ENCODE measurements around the gene NIPA2. TPM values are rescaled to one million over a fixed set of nuclear protein-coding genes. Genes with fewer than 3 reads are reported as not detected.
A peak's percentile ranks its signal among the peaks of the same experiment; 100 is the strongest.

NIPA2 gene
- total RNA-seq, 3 donors from 2014 or later (not counting 1 experiment from before 2014, with no cell fraction given), result 37.3 to 41.3 (median 40.9) TPM

DNA sequence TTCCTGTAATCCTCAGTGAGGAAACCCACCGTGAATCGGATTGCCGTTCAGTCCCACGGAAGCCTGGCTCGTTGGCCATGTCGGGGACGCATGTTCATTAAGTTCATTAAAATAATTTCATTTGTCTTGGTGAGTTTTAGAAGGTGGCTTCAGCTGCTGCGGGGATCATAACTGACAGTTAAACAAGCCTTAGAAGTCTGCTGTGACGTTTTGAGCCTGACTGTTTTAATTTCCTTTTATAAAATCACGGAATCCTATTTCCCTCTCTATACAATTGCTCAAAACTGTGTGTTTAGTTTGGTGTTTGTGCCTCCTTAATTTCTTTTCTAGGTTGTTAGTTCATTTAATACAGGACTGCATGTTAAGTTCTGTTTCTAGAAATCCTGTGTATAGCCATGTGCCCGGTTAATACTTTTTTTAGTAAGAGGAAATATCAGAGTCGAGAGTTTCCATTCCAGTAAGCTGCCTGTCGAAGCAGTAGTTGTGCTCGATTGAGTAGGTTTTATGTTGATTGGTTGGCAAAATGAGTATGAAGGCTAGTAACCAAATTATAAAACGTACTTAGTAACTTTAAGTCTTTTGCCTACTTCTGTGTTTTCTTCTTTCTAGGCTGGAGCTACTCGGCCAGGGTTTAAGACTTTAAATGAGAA, 705 bp downstream of the NIPA2 start:
- H3K4me3 ChIP-seq (ENCODE audit: low read length), result peak overlapping the region; percentile 85
- WGBS (ENCODE audit: insufficient coverage), result 0% methylated on average over 12 of the region's 16 CpGs
- no peaks in the 10 kb centered on the region for H3K36me3 ChIP-seq (ENCODE audit: control insufficient read depth, insufficient read depth, low read length)
- H3K4me3 Mint-ChIP-seq, result peak overlapping the region; percentile 91
- DNase-seq, result peak in 1 of 2 donors; percentile 30
- peaks cover 32 to 36% of the 10 kb centered on the region in 2 donors for H3K4me1 Mint-ChIP-seq
- no peak for ATAC-seq
- peak overlapping the region; percentile 84 to 94 for H3K27ac Mint-ChIP-seq
- H3K27me3 ChIP-seq (ENCODE audit: control insufficient read depth, insufficient read depth, low read length), result no peaks in the 10 kb centered on the region
- no peaks in the 10 kb centered on the region for H3K27me3 Mint-ChIP-seq (ENCODE audit: low read depth in 2 of 2)
- H3K27ac ChIP-seq (ENCODE audit: low read length), result peak overlapping the region; percentile 97
- H3K9me3 ChIP-seq (ENCODE audit: control insufficient read depth, insufficient read depth, low read length), result no peaks in the 10 kb centered on the region
- H3K36me3 Mint-ChIP-seq, result no peaks in the 10 kb centered on the region
- TF ChIP-seq, protein P1, sequence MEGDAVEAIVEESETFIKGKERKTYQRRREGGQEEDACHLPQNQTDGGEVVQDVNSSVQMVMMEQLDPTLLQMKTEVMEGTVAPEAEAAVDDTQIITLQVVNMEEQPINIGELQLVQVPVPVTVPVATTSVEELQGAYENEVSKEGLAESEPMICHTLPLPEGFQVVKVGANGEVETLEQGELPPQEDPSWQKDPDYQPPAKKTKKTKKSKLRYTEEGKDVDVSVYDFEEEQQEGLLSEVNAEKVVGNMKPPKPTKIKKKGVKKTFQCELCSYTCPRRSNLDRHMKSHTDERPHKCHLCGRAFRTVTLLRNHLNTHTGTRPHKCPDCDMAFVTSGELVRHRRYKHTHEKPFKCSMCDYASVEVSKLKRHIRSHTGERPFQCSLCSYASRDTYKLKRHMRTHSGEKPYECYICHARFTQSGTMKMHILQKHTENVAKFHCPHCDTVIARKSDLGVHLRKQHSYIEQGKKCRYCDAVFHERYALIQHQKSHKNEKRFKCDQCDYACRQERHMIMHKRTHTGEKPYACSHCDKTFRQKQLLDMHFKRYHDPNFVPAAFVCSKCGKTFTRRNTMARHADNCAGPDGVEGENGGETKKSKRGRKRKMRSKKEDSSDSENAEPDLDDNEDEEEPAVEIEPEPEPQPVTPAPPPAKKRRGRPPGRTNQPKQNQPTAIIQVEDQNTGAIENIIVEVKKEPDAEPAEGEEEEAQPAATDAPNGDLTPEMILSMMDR (IDR thresholded peaks at IDR 0.05), result no peak
- intact Hi-C loops (cut with micrococcal nuclease), result no loop called here
- peaks cover 21% of the 10 kb centered on the region for H3K4me1 ChIP-seq (ENCODE audit: control insufficient read depth, insufficient read depth, low read length)
- no peaks in the 10 kb centered on the region for H3K9me3 Mint-ChIP-seq

DNA sequence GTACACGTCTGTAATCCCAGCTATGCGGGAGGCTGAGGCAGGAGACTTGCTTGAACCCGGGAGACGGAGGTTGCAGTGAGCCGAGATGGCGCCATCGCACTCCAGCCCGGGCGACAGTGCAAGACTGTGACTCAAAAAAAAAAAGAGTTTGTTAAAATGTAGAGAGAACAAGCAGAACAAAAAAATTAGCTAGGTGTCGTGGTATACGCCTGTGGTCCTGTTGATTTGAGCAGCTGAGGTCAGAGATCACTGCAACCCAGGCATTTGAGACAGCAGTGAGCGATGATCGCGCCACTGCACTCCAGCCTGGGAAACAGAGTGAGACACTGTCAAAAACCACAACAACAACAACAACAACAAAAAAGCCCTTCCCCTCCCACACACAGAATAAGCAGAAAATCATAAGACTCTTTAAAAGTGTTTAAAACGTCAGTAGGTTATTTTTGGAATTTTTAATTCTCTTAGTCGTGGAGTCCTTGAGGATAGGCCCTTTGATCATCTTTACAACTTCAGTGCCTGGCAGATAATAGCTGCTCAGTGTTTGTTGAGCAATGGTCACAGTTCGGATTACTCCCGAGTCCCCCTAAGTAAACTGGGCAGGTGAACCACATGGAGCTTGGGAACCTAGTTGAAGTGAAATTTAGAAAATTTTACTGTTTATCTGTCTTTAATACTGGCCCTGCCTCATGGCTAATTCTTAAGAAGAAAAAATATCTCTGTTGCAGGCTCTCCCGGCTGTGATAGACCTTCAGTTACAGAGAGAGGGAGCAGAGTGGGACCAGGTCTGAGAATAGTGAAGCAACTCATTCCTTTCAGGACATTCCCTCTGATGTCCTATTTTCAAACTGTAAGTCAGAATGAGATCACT, 6.2 kb downstream of the NIPA2 start:
- H3K9me3 Mint-ChIP-seq, result no peaks in the 10 kb centered on the region
- WGBS (ENCODE audit: insufficient coverage), result 92% methylated on average over 18 of the region's 19 CpGs
- no peak for ATAC-seq
- H3K4me1 Mint-ChIP-seq, result peaks cover 48 to 60% of the 10 kb centered on the region in 2 donors
- Histone ChIP-seq H3K4me1 (ENCODE audit: control insufficient read depth, insufficient read depth, low read length) (peaks cover 15% of the 10 kb centered on the region), H3K9me3 (ENCODE audit: control insufficient read depth, insufficient read depth, low read length) (no peaks in the 10 kb centered on the region), H3K4me3 (ENCODE audit: low read length) (no peak overlapping the region), H3K36me3 (ENCODE audit: control insufficient read depth, insufficient read depth, low read length) (peaks cover 24% of the 10 kb centered on the region), H3K27me3 (ENCODE audit: control insufficient read depth, insufficient read depth, low read length) (no peaks in the 10 kb centered on the region), H3K27ac (ENCODE audit: low read length) (no peak overlapping the region)
- no peaks in the 10 kb centered on the region for H3K27me3 Mint-ChIP-seq (ENCODE audit: low read depth in 2 of 2)
- TF ChIP-seq, protein P1 (IDR thresholded peaks at IDR 0.05), result no peak
- H3K4me3 Mint-ChIP-seq, result no peak overlapping the region
- peak overlapping the region; percentile 37 to 77 for H3K27ac Mint-ChIP-seq
- intact Hi-C loops (cut with micrococcal nuclease), result no loop called here
- no peak for DNase-seq
- H3K36me3 Mint-ChIP-seq, result no peaks in the 10 kb centered on the region

DNA sequence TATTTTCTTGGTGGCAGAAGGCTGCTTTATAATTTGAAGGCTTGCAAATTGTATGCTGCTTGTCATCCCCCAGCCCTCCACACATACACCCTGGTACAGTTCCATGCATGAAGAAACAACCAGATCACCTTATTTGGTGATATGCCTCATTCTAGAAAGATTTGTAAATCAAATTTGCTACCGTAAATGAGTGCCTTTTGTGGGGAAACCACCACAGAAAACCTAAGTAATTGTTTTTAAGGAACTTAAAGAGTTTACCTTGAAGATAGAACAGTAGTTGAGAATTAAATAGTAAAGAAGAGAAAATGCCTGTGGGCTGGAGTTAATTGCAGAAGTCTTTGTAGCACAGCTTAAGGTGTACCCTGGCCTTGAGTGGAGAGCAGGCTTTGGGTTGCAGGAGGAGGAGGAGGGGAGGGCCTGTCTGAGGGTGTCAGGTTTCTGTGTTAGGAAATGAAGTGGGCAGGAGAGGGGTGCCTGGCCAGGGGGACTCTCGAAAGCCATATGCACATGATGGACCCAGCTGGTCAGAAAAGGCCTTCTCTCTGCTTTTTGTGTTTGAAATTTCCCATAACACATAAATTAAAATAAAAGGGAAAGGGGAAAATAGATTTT, 6.9 kb downstream of the NIPA2 start:
- H3K9me3 ChIP-seq (ENCODE audit: control insufficient read depth, insufficient read depth, low read length), result no peaks in the 10 kb centered on the region
- Mint-ChIP-seq H3K4me1 (peaks cover 47 to 61% of the 10 kb centered on the region in 2 donors), H3K36me3 (no peaks in the 10 kb centered on the region), H3K27me3 (ENCODE audit: low read depth in 2 of 2) (no peaks in the 10 kb centered on the region), H3K4me3 (no peak overlapping the region), H3K27ac (peak overlapping the region; percentile 37 to 77), H3K9me3 (no peaks in the 10 kb centered on the region)
- H3K36me3 ChIP-seq (ENCODE audit: control insufficient read depth, insufficient read depth, low read length), result peaks cover 31% of the 10 kb centered on the region
- H3K4me3 ChIP-seq (ENCODE audit: low read length), result no peak overlapping the region
- H3K4me1 ChIP-seq (ENCODE audit: control insufficient read depth, insufficient read depth, low read length), result peaks cover 11% of the 10 kb centered on the region
- H3K27ac ChIP-seq (ENCODE audit: low read length), result no peak overlapping the region
- intact Hi-C loops (cut with micrococcal nuclease), result no loop called here
- WGBS (ENCODE audit: insufficient coverage), result 76% methylated on average over 1 of the region's 2 CpGs
- TF ChIP-seq, protein P1 (IDR thresholded peaks at IDR 0.05), result no peak
- no peak for DNase-seq
- ATAC-seq, result no peak
- H3K27me3 ChIP-seq (ENCODE audit: control insufficient read depth, insufficient read depth, low read length), result no peaks in the 10 kb centered on the region
